Glomerular visceral epithelial cell (primary cell): ENCODE results near the gene GTF3C5.
"Not testable (repeated sequence)": the region's sequence is repeated elsewhere in the genome, so short reads cannot be mapped to it uniquely, and the experiment has no call there.

Experiments
- DNase-seq: peaks from one replicate; pipeline ENCODE4 v3.0.0-alpha.2; 2016; ENCODE audit errors: extremely low spot score

GTF3C5 gene

DNA sequence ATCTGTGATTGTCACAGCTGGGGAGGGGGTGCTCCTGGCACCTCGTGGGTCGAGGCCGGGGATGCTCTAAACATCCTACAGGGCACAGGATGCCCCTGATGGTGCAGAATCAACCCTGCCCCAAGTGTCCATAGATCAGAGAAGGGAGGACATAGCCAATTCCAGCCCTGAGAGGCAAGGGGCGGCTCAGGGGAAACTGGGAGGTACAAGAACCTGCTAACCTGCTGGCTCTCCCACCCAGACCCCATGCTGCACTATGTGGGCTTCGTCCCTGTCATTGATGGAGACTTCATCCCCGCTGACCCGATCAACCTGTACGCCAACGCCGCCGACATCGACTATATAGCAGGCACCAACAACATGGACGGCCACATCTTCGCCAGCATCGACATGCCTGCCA, 37.6 kb downstream of the GTF3C5 start:
- DNase-seq, result not testable (repeated sequence)

DNA sequence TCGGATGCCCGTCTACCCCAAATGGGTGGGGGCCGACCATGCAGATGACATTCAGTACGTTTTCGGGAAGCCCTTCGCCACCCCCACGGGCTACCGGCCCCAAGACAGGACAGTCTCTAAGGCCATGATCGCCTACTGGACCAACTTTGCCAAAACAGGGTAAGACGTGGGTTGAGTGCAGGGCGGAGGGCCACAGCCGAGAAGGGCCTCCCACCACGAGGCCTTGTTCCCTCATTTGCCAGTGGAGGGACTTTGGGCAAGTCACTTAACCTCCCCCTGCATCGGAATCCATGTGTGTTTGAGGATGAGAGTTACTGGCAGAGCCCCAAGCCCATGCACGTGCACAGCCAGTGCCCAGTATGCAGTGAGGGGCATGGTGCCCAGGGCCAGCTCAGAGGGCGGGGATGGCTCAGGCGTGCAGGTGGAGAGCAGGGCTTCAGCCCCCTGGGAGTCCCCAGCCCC, 39.7 kb downstream of the GTF3C5 start:
- DNase-seq, result not testable (repeated sequence)

DNA sequence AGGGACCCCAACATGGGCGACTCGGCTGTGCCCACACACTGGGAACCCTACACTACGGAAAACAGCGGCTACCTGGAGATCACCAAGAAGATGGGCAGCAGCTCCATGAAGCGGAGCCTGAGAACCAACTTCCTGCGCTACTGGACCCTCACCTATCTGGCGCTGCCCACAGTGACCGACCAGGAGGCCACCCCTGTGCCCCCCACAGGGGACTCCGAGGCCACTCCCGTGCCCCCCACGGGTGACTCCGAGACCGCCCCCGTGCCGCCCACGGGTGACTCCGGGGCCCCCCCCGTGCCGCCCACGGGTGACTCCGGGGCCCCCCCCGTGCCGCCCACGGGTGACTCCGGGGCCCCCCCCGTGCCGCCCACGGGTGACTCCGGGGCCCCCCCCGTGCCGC, 40.2 kb downstream of the GTF3C5 start:
- not testable (repeated sequence) for DNase-seq

DNA sequence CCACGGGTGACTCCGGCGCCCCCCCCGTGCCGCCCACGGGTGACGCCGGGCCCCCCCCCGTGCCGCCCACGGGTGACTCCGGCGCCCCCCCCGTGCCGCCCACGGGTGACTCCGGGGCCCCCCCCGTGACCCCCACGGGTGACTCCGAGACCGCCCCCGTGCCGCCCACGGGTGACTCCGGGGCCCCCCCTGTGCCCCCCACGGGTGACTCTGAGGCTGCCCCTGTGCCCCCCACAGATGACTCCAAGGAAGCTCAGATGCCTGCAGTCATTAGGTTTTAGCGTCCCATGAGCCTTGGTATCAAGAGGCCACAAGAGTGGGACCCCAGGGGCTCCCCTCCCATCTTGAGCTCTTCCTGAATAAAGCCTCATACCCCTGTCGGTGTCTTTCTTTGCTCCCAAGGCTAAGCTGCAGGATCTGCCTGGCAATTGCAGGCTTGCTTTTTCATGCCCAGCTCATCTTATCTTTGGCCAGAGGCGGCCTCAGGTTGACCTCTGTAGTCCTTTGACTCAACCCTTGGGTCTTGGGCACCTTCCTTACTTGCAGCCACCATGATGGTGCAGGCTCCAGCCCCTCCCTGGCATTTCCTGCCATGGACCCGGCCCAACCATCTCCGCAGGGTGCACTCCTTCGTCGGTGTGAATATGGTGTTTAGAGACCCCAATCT, 40.8 kb downstream of the GTF3C5 start:
- DNase-seq, result no peak

DNA sequence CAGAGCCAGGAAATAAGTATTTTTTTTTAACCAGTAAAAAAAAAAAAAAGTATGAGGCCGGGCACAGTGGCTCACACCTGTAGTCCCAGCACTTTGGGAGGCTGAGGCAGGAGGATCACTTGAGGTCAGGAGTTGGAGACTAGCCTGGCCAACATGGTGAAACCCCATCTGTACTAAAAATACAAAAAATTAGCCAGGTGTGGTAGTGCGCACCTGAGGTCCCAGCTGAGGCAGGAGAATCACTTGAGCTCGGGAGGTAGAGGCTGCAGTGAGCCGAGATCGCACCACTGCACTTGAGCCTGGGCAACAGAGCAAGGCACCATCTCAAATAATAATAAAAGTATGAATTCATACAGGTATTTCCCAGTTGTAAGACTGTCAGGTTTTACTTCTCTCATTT, 41.4 kb downstream of the GTF3C5 start:
- DNase-seq, result not testable (repeated sequence)

DNA sequence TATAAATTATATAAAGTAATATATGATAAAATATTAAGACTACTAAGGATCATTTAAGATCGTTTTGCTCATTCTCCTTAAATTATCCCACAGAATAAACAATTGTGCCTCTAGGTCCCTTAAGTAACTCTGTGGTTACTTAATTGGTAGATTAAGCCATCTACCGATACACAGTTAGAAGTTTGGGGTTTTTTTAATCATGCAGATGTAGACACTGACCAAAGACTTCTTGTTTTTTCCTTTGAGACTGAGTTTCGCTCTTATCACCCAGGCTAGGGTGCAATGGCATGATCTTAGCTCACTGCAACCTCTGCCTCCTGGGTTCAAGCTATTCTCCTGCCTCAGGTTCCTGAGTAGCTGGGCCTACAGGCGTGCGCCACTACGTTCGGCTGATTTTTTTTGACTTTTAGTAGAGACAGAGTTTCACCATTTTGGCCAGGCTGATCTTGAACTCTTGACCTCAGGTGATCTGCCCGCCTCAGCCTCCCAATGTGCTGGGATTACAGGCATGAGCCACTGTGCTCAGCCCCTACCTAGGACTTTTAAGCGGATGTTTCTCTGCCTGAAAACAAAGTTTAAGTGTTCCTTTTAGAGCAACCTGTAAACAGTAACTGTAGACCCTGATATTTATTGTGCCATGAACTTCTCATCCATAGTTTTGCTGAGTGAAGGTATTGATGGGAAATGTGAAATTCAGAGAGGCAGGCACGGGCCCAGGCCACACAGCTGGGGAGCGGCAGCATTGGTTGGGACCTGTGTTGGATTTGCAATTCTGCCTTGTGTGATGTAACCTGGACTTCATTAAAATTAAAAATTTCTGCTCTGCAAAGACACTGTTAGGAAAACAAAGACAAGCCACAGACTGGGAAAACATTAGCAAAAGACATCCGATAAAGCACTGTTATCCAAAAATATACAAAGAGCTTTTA, 42.6 kb downstream of the GTF3C5 start:
- DNase-seq, result no peak

DNA sequence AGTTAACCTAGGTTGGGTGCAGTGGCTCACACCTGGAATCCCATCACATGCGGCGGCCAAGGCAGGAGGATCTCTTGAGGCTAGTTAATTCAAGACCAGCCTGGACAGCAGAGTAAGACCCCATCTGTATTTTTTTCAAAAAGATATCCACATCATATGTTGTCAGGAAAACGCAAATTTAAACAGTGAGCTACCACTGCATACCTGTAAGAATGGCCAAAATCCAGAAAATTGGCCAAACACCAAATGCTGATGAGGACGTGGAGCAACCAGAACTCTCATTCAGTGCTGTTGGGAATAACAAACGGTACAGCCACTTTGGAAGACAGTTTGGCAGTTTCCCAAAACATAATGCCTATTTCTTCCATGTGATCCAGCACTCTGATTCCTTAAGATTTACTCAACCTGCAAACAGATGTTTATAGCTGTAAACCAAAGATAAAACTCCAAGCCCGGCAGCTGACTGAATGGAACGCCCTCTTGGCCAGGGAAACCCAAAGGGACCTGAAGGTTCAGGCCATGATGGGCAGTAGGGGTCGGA, 43.4 kb downstream of the GTF3C5 start:
- DNase-seq, result no peak

DNA sequence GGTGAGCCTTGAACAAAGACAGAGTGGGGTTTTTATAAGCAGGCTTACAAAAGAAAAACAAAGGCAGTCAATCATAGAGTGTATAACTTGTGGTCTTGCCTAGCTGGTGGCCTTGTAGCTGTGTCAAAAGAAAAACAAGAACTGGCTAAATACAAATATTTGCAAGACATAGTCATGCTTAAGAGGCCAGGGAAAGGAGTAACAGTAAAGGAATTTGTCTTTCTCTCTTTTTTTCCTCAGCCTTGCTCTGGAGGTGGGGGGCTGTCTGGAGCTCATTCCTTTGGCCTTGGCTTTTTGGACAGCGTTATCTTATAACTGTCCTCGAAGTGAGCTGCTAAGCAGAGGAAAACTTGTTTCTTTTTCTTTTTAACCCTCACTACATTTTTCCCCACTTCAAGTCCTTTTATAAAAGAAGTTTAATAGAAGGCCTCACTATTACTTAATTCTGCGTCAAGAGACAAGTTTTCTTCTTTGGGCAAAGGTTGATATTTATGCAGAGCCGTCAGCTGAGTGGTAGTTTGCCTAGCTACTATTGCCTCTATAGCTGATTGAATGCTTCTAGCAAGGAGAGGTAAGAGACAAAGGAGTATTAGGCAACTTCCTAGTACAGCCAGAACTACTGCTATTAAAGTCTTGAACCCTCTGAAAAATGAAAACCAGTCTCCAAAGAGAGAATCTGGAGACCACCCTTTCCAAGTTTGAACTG, 45.3 kb downstream of the GTF3C5 start:
- DNase-seq, result peak; percentile 37

DNA sequence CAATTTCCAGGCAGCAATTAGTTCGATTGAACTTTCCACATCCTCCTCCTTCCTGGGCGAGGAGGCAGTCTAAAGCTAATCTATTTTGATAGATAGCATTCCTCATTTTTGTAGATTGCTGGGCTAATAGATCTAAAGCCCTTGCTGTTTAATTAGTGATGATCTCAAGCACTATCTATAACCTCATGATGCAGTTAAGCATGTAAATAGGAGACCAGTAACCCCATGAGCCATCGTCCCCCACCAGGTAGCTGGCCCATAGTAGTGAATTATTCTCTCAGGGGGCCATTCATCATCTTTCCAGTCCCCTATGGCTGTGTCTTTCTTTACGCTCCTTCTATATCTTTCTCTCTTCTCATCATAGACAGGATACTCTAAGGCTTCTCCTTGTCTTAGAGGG, 45.9 kb downstream of the GTF3C5 start:
- no peak for DNase-seq

DNA sequence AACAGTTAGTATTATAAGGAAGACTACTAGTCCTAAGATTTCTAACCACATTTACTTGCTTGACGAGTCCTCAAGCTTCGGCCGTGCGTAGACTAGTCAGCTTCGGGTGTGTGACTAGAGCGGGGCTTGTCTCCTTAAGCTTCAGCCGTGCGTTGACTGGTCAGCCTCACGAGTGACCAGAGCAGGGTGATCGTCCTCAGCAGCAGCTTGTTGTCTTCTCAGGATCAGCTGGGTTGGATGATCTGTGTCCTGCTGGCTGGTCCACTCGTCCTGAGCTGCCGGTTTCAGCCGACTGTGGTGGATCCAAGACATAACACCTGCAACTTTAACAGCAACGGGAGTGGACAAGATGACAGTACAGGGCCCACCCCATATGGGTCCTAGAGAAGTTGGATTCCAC, 47.7 kb downstream of the GTF3C5 start:
- DNase-seq, result no peak

DNA sequence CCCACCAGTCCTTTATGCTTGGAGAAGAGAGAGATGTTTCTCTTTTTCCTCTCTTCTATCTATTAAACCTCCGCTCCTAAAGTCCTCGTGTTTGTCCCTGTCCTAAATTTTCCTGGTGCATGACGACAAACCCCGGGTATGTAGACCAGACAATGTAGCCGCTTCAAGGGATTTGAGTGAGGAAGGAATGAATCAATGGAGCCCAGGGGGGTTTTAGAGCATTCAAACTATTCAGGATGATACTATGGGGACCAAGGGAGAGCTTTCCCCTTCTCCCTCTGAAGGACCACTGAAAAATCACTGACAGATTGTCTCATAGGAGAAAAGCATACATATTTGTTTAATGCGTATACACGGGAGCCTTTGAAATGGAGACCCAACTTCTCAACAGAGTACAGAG, 49.4 kb downstream of the GTF3C5 start:
- DNase-seq, result no peak

DNA sequence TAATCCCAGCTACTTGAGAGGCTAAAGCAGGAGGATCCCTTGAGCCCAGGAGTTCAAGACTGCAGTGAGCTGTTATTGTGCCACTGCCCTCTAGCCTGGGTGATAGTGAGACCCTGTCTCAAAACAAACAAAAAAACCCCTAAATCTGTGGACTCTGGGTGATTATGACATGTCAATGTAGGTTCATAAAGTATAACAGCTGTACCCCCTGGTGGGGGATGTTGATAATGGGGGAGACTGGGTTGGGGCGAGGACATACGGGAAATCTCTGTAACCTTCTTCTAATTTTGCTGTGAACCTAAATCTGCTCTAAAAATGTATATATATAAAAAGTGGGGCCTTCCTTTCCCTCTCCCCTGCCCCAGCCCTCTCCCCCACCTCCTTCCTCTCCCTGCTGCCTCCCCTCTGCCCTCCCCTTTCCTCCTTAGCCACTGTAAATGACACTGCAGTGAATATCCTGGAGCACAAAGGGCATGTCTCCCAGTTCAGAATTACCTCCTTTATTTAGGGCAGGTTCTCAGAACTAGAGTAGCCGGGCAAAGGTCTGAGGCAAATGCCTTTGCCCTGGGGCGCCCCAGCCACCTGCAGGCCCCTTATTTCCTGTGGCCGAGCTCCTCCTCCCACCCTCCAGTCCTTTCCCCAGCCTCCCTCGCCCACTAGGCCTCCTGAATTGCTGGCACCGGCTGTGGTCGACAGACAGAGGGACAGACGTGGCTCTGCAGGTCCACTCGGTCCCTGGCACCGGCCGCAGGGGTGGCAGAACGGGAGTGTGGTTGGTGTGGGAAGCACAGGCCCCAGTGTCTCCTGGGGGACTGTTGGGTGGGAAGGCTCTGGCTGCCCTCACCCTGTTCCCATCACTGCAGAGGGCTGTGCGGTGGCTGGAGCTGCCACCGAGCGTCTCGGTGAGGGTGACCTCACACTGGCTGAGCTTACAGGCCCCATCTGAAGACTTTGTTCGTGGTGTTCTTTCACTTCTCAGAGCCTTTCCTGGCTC, 50.3 kb downstream of the GTF3C5 start:
- DNase-seq, result not testable (repeated sequence)

DNA sequence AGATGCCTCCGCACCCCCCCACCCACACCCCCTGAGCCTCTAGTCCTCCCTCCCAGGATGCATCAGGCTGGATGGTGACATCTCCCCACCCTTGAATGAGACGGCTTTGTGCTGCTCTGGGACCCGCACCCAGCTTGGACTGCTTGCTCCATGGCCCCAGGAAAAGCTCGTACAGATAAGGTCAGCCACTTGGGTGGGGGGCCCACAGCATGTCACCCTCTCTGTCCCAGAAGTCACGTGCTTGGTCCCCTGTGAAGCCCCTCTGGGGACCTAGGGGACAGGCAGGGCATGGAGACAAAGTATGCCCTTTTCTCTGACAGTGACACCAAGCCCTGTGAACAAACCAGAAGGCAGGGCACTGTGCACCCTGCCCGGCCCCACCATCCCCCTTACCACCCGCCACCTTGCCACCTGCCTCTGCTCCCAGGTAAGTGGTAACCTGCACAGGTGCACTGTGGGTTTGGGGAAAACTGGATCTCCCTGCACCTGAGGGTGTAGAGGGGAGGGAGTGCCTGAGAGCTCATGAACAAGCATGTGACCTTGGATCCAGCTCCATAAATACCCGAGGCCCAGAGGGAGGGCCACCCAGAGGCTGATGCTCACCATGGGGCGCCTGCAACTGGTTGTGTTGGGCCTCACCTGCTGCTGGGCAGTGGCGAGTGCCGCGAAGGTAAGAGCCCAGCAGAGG, 51.3 kb downstream of the GTF3C5 start:
- DNase-seq, result not testable (repeated sequence)

DNA sequence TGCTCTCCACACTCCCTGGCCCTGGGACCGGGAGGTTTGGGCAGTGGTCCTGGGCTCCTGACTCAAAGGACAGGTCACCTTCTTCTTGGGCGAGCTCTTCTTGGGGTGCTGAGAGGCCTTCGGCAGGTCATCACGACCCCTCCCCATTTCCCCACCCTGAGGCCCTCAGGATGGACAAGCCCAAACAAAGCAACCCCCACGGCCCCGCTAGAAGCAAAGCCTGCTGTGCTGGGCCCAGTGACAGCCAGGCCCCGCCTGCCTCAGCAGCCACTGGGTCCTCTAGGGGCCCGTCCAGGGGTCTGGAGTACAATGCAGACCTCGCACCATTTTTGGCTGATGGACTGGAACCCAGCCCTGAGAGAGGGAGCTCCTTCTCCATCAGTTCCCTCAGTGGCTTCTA, 52.9 kb downstream of the GTF3C5 start:
- DNase-seq, result not testable (repeated sequence)

DNA sequence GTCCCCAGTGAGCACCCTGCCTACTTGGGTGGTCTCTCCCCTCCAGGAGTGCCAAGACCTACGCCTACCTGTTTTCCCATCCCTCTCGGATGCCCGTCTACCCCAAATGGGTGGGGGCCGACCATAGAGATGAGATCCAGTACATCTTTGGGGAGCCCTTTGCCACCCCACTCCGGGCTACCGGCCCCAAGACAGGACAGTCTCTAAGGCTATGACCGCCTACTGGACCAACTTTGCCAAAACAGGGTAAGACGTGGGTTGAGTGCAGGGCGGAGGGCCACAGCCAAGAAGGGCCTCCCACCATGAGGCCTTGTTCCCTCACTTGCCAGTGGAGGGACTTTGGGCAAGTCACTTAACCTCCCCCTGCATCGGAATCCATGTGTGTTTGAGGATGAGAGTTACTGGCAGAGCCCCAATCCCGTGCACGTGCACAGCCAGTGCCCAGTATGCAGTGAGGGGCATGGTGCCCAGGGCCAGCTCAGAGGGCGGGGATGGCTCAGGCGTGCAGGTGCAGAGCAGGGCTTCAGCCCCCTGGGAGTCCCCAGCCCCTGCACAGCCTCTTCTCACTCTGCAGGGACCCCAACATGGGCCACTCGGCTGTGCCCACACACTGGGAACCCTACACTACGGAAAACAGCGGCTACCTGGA, 55.5 kb downstream of the GTF3C5 start:
- DNase-seq, result not testable (repeated sequence)

DNA sequence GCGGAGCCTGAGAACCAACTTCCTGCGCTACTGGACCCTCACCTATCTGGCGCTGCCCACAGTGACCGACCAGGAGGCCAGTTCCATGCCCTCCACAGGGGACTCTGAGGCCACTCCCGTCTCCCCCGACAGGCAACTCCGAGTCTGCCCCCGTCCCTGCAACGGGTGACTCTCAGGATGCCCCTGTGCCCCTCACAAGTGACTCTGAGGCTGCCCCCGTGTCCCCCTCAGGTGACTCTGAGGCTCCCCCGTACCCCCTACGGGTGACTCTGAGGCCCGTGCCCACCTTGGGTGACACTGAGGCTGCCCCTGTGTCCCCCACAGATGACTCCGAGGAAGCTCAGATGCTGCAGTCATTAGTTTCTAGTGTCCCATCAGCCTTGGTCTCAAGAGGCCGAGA, 56.1 kb downstream of the GTF3C5 start:
- DNase-seq, result no peak

DNA sequence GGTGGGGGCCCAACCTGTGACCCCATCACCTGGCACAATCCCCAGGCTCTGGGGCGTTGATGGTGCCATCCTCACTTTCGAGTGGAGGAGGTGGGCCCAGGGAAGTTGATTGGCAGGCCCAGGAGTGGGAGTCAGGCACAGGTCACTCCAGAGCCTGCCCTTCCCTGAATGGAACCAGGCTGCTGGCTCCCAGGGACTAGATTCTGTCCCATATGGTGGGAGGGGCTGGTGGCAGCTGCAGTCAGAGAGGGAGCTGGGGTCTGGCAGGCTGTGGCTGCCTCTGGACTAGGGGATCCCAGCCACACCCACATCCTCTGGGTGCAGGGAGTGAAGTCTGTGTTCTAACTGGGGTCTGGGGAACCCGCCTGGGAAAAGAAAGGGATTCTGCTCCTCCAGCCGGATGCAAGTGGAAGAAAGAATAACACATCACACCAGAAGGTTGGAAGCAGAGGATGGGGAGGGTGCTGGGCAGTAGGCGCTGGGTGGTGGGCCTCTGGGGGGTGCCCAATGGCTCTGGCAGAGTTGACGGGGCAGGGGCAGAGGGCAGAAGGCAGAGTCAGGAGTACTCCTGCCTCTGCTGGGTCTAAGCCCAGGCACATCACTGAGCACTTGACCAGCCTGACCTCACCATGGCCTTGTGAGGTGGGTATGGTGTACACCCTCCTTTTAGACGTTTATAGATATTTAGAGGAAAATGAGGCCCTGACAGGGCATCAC, 56.8 kb downstream of the GTF3C5 start:
- DNase-seq, result no peak

DNA sequence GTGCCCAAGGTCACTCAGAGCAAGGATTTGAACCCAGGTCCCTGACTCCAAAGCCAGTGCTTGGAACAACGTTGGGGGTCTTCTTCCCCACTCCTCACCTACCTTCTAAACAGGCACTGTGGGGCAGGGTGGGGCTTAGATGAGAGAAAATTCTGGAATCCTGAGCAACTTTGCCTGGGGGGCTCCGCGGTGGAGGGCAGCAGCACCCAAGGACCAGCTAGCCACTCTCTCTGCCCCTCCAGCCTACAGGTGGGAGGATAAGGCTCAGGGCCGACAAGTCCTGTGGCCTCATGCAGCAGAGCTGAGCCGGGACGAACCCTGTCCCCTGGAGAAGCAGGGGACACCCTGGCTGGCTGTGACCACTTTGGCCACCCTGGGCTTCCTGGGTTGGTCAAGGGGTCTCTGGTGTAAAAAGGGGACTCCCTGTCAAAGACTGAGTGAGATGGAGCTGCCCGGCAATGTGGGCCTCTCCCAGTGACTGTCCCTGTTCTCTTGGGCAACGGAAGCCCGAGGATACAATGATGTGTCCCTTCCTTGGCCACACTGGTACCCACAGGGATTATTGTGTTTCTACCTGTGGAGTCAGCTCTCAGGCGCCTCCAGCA, 57.5 kb downstream of the GTF3C5 start:
- no peak for DNase-seq

DNA sequence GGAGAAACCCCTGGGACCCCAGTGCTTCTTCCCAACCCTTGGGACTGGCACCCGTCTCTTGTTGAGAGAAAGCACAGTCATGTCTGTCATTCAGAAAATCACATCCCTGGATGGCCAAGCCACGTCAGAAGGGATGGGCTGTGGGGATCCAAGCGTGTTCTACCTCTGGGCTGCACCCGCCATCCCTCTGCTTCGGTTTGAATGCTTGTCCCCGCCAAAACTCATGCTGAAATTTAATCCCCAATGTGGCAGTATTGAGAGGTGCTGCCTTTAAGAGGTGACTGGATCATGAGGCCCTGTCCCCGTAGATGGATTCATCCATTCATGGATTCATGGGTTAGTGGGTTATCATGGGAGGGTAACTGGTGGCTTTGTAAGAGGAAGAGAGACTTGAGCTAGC, 58.0 kb downstream of the GTF3C5 start:
- DNase-seq, result no peak
